Stimulated activated CD4-positive, alpha-beta T cell treated with anti-CD3 and anti-CD28 coated beads, TNF-alpha, amount 100 ng/mL, for 24 hours (primary cell): ENCODE data around the gene GAS1.

Experiments
- DNase-seq, 3 experiments: peaks; one replicate each; pipeline ENCODE4 v3.0.0-alpha.2; 2020; ENCODE audit warnings: low read depth in 3 of 3

Gene GAS1

GRCh38 chr9:86947146-86948073 is at the start of gene GAS1:
TSS of gene GAS1 (minus strand) at chr9:86947506. CDS start at chr9:86946779, 727 bp downstream.
- peak; percentile 14 to 63 (median 36) for DNase-seq

- DNase-seq, result no peak
Observed at GRCh38 chr9:86994231-86994630, 46.9 kb upstream of the GAS1 start.

GRCh38 chr9:86993830-86994229 is 46.5 kb upstream of the GAS1 start:
- DNase-seq, result no peak

- no peak for DNase-seq
Observed at GRCh38 chr9:86991077-86991476, 43.8 kb upstream of the GAS1 start.

GRCh38 chr9:86990290-86990689 is 43.0 kb upstream of the GAS1 start:
- no peak for DNase-seq

- no peak for DNase-seq
Observed at GRCh38 chr9:86987900-86988299, 40.6 kb upstream of the GAS1 start.

GRCh38 chr9:86985132-86985647 is 37.9 kb upstream of the GAS1 start:
- DNase-seq, result no peak

GRCh38 chr9:86983620-86984259 is 36.4 kb upstream of the GAS1 start:
- DNase-seq, result no peak

GRCh38 chr9:86983249-86983619 is 35.9 kb upstream of the GAS1 start:
- DNase-seq, result no peak

- DNase-seq, result no peak
Observed at GRCh38 chr9:86980802-86981201, 33.5 kb upstream of the GAS1 start.

GRCh38 chr9:86979657-86980056 is 32.4 kb upstream of the GAS1 start:
- no peak for DNase-seq

GRCh38 chr9:86978922-86979474 is 31.7 kb upstream of the GAS1 start:
- no peak for DNase-seq

GRCh38 chr9:86978413-86978812 is 31.1 kb upstream of the GAS1 start:
- no peak for DNase-seq

GRCh38 chr9:86977205-86977835 is 30.0 kb upstream of the GAS1 start:
- DNase-seq, result no peak

GRCh38 chr9:86975606-86976005 is 28.3 kb upstream of the GAS1 start:
- no peak for DNase-seq

- DNase-seq, result no peak
Observed at GRCh38 chr9:86975036-86975435, 27.7 kb upstream of the GAS1 start.

GRCh38 chr9:86974421-86974820 is 27.1 kb upstream of the GAS1 start:
- DNase-seq, result no peak

- DNase-seq, result no peak
Observed at GRCh38 chr9:86971742-86972141, 24.4 kb upstream of the GAS1 start.

- no peak for DNase-seq
Observed at GRCh38 chr9:86968258-86968920, 21.1 kb upstream of the GAS1 start.

- DNase-seq, result no peak
Observed at GRCh38 chr9:86966852-86967511, 19.7 kb upstream of the GAS1 start.
